ENCODE measurements around the gene HLA-B.

DNA sequence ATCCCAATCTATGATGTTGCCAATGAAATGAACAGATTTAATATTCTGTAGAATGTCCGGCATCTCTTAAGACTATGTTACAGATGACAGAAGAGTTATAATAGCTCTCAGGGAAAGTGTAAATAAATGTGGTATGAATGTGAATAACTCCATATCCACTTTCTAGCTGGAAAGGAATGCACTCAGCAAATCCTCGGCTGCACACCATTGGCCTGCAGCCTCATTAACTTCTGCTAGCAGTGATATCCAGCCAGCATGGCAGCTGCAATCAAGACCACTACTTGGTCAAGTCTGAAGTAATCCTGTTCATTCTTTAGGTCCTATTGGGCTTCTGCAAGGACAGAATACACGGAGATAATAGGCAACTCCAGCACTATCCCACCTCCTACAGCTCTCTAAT is 29.1 kb upstream of the HLA-B start:
- TF ChIP-seq ARNTL (CRISPR knock-in tag; IDR thresholded peaks at IDR 0.05; ENCODE audit: borderline replicate concordance, low read depth) = no peak
- TF ChIP-seq ZFP30 (CRISPR knock-in tag; IDR thresholded peaks at IDR 0.05) = no peak
- no peak for TF ChIP-seq OSR1 (CRISPR knock-in tag; IDR thresholded peaks at IDR 0.05)
- TF ChIP-seq TOX (CRISPR knock-in tag; IDR thresholded peaks at IDR 0.05; ENCODE audit: borderline replicate concordance) = no peak
- no peak for TF ChIP-seq GLIS3 (CRISPR knock-in tag; IDR thresholded peaks at IDR 0.05)
- no peak for TF ChIP-seq TCF4 (CRISPR knock-in tag; IDR thresholded peaks at IDR 0.05; ENCODE audit: borderline replicate concordance)
- TF ChIP-seq ZNF565 (CRISPR knock-in tag; conservative IDR thresholded peaks at IDR 0.05; ENCODE audit: low read depth) = no peak
- no peak for TF ChIP-seq ESRRG (CRISPR knock-in tag; IDR thresholded peaks at IDR 0.05)
- no peak for TF ChIP-seq BACH2 (CRISPR knock-in tag; IDR thresholded peaks at IDR 0.05; ENCODE audit: borderline replicate concordance)
- TF ChIP-seq RARB (CRISPR knock-in tag; IDR thresholded peaks at IDR 0.05) = no peak
- no peak for TF ChIP-seq ZC3H10 (CRISPR knock-in tag; IDR thresholded peaks at IDR 0.05)
- TF ChIP-seq, protein P1, sequence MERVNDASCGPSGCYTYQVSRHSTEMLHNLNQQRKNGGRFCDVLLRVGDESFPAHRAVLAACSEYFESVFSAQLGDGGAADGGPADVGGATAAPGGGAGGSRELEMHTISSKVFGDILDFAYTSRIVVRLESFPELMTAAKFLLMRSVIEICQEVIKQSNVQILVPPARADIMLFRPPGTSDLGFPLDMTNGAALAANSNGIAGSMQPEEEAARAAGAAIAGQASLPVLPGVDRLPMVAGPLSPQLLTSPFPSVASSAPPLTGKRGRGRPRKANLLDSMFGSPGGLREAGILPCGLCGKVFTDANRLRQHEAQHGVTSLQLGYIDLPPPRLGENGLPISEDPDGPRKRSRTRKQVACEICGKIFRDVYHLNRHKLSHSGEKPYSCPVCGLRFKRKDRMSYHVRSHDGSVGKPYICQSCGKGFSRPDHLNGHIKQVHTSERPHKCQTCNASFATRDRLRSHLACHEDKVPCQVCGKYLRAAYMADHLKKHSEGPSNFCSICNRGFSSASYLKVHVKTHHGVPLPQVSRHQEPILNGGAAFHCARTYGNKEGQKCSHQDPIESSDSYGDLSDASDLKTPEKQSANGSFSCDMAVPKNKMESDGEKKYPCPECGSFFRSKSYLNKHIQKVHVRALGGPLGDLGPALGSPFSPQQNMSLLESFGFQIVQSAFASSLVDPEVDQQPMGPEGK (CRISPR knock-in tag; IDR thresholded peaks at IDR 0.05; ENCODE audit: borderline replicate concordance) = no peak
- TF ChIP-seq, protein P2, sequence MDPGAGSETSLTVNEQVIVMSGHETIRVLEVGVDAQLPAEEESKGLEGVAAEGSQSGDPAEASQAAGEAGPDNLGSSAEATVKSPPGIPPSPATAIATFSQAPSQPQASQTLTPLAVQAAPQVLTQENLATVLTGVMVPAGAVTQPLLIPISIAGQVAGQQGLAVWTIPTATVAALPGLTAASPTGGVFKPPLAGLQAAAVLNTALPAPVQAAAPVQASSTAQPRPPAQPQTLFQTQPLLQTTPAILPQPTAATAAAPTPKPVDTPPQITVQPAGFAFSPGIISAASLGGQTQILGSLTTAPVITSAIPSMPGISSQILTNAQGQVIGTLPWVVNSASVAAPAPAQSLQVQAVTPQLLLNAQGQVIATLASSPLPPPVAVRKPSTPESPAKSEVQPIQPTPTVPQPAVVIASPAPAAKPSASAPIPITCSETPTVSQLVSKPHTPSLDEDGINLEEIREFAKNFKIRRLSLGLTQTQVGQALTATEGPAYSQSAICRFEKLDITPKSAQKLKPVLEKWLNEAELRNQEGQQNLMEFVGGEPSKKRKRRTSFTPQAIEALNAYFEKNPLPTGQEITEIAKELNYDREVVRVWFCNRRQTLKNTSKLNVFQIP (CRISPR knock-in tag; IDR thresholded peaks at IDR 0.05; ENCODE audit: borderline replicate concordance, low read depth) = no peak

Measured in SK-N-SH treated with all-trans-retinoic acid at 6 μM for 48 hours (cell line).